ENCODE results near the gene GRB2. TPM values are rescaled to one million over a fixed set of nuclear protein-coding genes. Genes with fewer than 3 reads are reported as not detected.
"Not testable (repeated sequence)": the region's sequence is repeated elsewhere in the genome, so short reads cannot be mapped to it uniquely, and the experiment has no call there.

The GRB2 gene
- total RNA-seq, 1 donor from 2014 or later: 141 TPM

DNA sequence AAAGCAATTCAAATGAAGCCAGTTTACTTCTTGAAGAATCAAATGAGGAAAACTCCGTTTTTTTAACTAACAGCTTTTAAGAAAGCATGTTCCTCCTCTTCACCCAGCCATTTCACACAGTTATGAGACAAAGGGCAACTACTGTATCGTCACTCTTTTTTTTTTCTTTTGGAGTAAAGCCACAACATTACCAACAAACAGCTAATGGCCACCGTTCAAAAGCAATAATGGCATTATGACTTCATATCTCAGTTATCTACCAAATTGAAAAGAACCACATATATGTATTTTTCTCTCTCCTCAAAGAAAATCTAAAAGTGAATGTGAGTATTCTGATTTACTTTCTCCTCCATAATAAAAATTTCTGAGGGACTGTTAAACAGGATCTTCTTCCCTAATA is 14.5 kb downstream of the GRB2 start:
- no peak for DNase-seq (ENCODE audit: extremely low read depth, low read depth, low spot score)

GRCh38 chr17:75388476-75389030 is 16.9 kb downstream of the GRB2 start:
- no peak for DNase-seq (ENCODE audit: extremely low read depth, low read depth, low spot score)

GRCh38 chr17:75387771-75388170 is 17.7 kb downstream of the GRB2 start:
- no peak for DNase-seq (ENCODE audit: extremely low read depth, low read depth, low spot score)

DNA sequence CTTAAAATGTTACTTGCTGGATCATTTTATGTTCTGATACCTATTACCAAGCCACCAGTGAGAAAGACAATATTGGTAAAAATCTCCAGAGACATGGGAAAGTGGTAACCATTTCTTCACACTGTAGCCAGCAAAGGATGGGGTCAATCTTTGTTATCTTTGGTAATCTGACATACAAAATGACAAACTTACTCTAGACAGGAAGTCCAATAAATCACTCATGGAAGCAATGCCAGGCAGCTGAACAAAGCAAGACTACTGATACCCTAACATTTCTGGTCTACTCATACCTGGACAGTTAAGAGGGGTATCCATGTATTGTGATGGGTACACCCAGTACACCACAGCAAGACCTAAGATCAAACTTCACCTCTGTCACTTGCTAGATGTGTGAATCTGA is 19.0 kb downstream of the GRB2 start:
- no peak for DNase-seq (ENCODE audit: extremely low read depth, low read depth, low spot score)

GRCh38 chr17:75384751-75385150 is 20.7 kb downstream of the GRB2 start:
- DNase-seq (ENCODE audit: extremely low read depth, low read depth, low spot score): no peak

- no peak for DNase-seq (ENCODE audit: extremely low read depth, low read depth, low spot score)
These were observed 21.7 kb downstream of the GRB2 start for GRCh38 chr17:75383842-75384195.

- no peak for DNase-seq (ENCODE audit: extremely low read depth, low read depth, low spot score)
These were observed 24.7 kb downstream of the GRB2 start for GRCh38 chr17:75380750-75381149.

GRCh38 chr17:75380315-75380714 is 25.2 kb downstream of the GRB2 start:
- no peak for DNase-seq (ENCODE audit: extremely low read depth, low read depth, low spot score)

DNA sequence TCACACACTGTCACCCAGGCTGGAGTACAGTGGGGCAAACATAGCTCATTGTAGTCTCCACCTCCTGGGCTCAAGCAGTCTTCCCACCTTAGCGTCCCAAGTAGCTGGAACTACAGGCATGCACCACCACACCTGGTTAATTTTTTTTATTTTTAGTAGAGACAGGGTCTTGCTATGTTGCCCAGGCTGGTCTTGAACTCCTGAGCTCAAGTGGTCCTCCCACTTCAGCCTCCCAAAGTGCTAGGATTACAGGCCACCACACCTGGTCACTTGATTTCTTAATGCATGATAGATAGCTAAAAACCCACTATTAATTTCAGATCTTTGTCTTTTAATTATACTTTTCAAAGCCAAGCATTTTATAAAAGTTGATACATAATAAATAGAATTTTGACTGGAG is 26.1 kb downstream of the GRB2 start:
- DNase-seq (ENCODE audit: extremely low read depth, low read depth, low spot score): not testable (repeated sequence)

DNA sequence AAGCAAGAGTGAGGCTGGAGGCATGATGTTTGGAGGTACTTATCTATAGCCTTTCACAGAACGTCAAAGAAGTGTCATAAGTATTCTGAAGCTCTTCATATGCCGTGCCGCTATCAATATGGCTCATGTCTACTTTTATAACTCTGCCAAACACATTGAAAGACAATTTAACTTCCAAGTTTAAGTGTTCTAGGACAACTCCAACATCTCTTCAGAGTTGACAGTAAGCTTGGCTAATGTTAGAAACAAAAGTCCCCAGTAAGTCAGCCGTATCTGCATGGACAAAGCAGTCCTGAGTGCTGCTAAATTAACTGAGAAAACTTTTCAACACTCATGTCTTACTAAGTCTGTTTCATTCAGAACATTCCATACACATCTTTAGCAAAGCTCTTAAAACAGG is 32.2 kb downstream of the GRB2 start:
- DNase-seq (ENCODE audit: extremely low read depth, low read depth, low spot score): no peak

- DNase-seq (ENCODE audit: extremely low read depth, low read depth, low spot score): no peak
These were observed 33.5 kb downstream of the GRB2 start for GRCh38 chr17:75371981-75372380.

DNA sequence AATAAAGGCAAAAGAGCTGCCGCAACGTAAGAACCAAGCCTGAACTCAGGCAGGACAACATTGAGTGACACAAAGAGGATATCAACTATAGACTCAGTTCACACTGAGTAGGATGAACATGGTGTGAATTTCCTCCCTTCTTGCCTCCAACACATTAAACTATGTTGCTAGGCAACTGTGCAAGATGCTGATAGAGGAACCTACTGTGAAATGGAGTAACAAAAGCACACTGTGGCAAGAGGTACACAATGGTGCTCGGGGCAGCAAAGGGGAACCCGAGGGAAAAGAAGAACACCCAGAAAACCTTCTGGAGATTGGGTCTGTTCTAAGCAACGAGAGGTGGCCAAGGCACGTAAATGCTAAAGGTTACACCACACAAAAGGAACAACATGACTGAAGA is 34.1 kb downstream of the GRB2 start:
- DNase-seq (ENCODE audit: extremely low read depth, low read depth, low spot score): no peak

DNA sequence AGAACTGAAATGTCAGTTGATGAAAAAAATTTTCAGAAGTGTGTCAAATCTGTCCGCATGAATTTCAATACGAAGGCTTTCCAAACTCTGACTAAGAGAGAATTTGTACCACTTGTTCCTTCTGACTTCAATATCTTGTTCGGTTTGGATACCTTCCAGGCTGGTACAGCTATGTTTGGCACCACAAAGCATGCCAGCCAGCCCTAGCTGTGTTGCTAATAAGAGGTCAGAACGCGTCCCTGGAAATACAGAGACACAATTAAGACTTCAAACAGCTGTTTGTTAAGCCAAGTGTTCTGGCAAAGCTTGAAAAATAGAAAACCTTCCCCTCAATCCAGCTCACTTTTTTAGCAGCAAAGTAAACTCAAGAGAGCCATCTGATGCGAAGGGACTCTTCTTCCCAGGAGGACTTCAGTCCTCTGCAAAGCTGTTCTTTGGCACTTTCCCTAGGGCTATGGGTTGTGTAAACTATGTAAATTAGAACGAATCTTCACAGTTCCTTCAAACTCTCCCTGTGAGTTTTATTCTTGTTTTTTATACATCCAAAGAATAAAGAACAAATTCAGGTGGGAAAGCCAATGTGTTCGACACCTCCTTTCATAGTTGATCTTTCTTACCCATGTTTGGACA is 35.1 kb downstream of the GRB2 start:
- DNase-seq (ENCODE audit: extremely low read depth, low read depth, low spot score): no peak

- not testable (repeated sequence) for DNase-seq (ENCODE audit: extremely low read depth, low read depth, low spot score)
These were observed 37.4 kb downstream of the GRB2 start for GRCh38 chr17:75367838-75368789.

- no peak for DNase-seq (ENCODE audit: extremely low read depth, low read depth, low spot score)
These were observed 38.2 kb downstream of the GRB2 start for GRCh38 chr17:75367312-75367711.

DNA sequence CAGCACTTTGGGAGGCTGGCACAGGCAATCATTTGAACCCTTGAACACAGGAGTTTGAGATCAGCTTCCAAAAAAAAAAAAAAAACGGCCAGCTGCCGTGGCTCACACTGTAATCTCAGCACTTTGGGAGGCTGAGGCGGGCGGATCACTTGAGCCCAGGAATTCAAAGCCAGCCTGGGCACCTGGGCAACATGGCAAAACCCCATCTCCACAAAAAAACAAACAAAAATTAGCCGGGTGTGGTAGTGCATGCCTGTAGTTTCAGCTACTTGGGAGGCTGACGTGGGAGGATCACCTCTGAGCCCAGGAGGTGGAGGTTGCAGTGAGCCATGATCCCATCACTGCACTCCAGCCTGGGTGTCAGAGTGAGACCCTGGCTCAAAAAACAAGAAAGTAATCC is 39.0 kb downstream of the GRB2 start:
- no peak for DNase-seq (ENCODE audit: extremely low read depth, low read depth, low spot score)

DNA sequence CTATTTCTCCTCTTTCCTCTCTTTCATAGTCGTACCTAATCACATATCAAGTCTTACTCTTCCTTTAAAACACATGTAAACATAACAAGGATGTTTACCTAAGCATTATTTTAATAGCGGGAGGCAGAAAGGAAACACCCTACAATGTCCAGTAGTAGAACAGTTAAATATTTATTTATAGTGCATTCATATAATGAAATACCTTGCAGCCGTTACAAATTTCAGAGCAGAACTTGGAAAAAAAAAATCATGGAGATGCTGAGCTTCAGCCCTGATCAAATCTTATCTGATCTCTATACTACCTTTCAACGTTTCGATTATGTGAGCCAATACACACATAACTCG is 39.6 kb downstream of the GRB2 start:
- no peak for DNase-seq (ENCODE audit: extremely low read depth, low read depth, low spot score)

DNA sequence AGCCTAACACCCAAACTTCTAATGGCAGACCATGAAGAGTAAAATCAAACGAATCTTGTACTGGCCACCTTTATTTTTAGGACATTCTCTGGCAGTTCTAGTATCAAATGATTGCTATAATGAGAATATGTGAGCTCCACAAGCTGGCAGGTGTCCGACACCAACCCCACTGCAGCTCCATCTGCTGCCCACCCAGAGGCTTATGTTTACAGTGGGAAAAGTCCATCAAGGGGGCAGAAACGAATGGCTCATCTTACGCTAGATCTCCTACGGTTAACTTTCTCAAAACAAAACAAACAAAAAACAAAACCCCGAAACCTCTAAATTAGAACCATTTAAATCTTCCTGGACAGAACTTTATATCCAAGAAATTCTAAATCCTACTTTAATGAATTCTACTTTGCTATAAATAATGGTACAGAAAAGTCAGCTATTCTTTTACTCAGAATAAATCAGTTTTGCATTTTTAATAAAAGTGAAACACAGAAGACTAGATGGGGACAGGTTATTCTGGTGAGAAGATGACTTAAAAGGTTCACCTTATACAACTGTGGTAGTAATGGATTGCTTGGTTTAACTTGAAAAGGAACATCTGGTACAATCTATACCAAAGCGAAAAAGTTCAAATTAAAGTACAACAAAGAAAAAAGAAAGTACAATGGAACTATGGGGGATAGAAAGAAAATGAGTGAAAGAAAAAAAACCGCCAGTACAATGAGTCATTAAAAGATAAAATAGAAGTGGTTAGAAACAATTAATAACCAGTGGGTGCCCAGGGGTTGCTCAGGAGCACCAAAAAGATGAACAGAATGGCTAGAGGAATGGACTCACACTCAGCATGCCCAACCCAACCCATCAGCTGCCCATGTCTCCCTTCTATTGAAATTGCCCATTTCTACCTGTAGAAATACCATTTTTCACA is 40.2 kb downstream of the GRB2 start:
- DNase-seq (ENCODE audit: extremely low read depth, low read depth, low spot score): no peak

GRCh38 chr17:75364078-75364477 is 41.4 kb downstream of the GRB2 start:
- DNase-seq (ENCODE audit: extremely low read depth, low read depth, low spot score): no peak

- DNase-seq (ENCODE audit: extremely low read depth, low read depth, low spot score): no peak
These were observed 43.5 kb downstream of the GRB2 start for GRCh38 chr17:75361996-75362395.

DNA sequence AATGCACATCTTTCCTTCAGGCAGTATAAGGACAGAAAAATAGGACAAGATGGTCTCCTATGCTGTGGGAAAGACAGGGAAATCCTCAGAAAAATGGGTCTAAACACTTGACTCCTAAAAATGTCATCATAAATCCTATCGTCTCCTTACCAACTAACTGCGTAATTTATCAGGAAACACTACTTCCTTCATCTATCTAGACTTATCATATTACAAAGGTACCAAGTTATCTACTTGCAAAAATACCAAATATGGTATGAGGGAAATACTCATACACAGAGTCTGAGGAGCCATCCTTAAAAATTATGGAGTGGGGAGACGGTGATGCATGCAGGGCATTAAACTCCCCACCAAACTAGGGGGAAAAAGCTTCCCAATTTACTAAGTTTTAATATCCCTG is 44.1 kb downstream of the GRB2 start:
- DNase-seq (ENCODE audit: extremely low read depth, low read depth, low spot score): peak; percentile 18
